Heart right ventricle (tissue), 16 donors: ENCODE measurements around the gene SAP30BP. TPM values are rescaled to one million over a fixed set of nuclear protein-coding genes. Genes with fewer than 3 reads are reported as not detected.

Experiments
- ATAC-seq, 8 donors: fragments of 200-7000 bp; cut with Tn5 transposase; one replicate each; pipeline ENCODE4 v1.9.1; 2020; ENCODE audit warnings: mild to moderate bottlenecking in 8 of 8, moderate library complexity in 8 of 8, moderate number of reproducible peaks in 1 of 8
- DNase-seq, 2 donors: peaks; one replicate each; pipeline ENCODE4 v3.0.0-alpha.2; 2020
- H3K27ac ChIP-seq, 10 donors: fragments of 200-600 bp; sonication (generic) in 2 of 10; one replicate each; pipeline versions ENCODE4 v1.5.0 to v1.8.0; 2020 to 2022; ENCODE audit warnings: mild to moderate bottlenecking in 3 of 10
- H3K27me3 ChIP-seq, 7 donors: fragments of 200-600 bp; one replicate each; pipeline ENCODE4 v1.8.0; 2021 to 2022; ENCODE audit warnings: mild to moderate bottlenecking in 2 of 7
- H3K36me3 ChIP-seq, 9 donors: fragments of 200-600 bp; sonication (generic) in 1 of 9; one replicate each; pipeline versions ENCODE4 v1.5.0 to v1.8.0; 2020 to 2022; ENCODE audit warnings: mild to moderate bottlenecking in 2 of 9
- H3K4me1 ChIP-seq, 9 donors: fragments of 200-600 bp; sonication (generic) in 1 of 9; one replicate each; pipeline versions ENCODE4 v1.5.0 to v1.8.0; 2020 to 2022; ENCODE audit warnings: mild to moderate bottlenecking in 4 of 9
- H3K4me3 ChIP-seq, 10 donors: fragments of 200-600 bp; sonication (generic) in 2 of 10; one replicate each; pipeline versions ENCODE4 v1.5.0 to v1.8.0; 2020 to 2022; ENCODE audit warnings: mild to moderate bottlenecking in 7 of 10, moderate library complexity in 2 of 10
- H3K9me3 ChIP-seq, 11 donors: fragments of 200-600 bp in 10 of 11; sonication (generic) in 2 of 11; one replicate each; pipeline versions ENCODE4 v1.5.0 to v1.8.0; 2013 to 2022; ENCODE audit warnings: mild to moderate bottlenecking in 2 of 11, control low read depth in 1 of 11, moderate library complexity in 1 of 11
- WGBS, 2 donors: extraction: QIAGEN DNeasy Blood & Tissue Kit; methylation state at CpG; one replicate each; pipeline ENCODE4 v1.1.7; 2013; ENCODE audit warnings: inconsistent platforms in 1 of 2; 5-methylcytosine and 5-hydroxymethylcytosine counted together
- intact Hi-C, 10 donors: fragments of 100-400 bp; cut with DNase I; formaldehyde crosslinking; loops; one replicate each; pipeline versions ENCODE4 v1.11.1 to v1.14.2; 2022
- polyA plus RNA-seq, 2 donors: library from polyadenylated mRNA; stranded (reverse); fragments of 200-250 nt; gene quantifications; one replicate each; pipeline ENCODE4 v1.2.3, GENCODE V29; 2013
- total RNA-seq, 10 donors: library from RNA; stranded (reverse); fragmentation: NEBNext Ultra II Directional in 3 of 10; extraction: Animal tissue kit (Norgen Biotek cat#: 25700) in 3 of 10; gene quantifications; one replicate each; pipeline versions ENCODE4 v1.2.1 to v1.2.4, GENCODE V29; 2021 to 2023
- TF ChIP-seq, protein P1 (sequence below), 9 donors: fragments of 200-600 bp; sonication (generic) in 2 of 9; IDR thresholded peaks; one replicate each; pipeline versions ENCODE4 v1.5.0 to v1.8.0; 2021 to 2022; ENCODE audit warnings: antibody characterized with exemption in 9 of 9, mild to moderate bottlenecking in 5 of 9, moderate library complexity in 1 of 9
- donor health status: Arrhythmogenic right ventricular cardiomyopathy.
- donor health status: ischemic (EF 13 %, LVEDD 7.1; RV severe dilation, severe dysfunction).
- donor health status: healthy with polysubstance abuse.
- donor health status: DM: no; HTN: yes; CAD: no.
- donor health status: DM: no; HTN: no; CAD: no.
- donor health status: ischemic (EF 25% LVEDD 6.9; RV normal size, moderate dysfunction).
- donor health status: ischemic (EF 25% LVEDD 5.7; RV mildly dilated, moderate dysfunction).
- donor health status: healthy.
- donor health status: DM: yes; HTN: yes; CAD: no.
- donor health status: Ischemic cardiomyopathy.
- donor health status: ischemic (EF 35%, LVEDD 5.7; RV mildly dilated, moderate dysfunction).
- donor health status: nonischemic (EF 11% LVEDD 7.7; RV severe dilation, severe dysfunction).
- donor health status: DM: yes; HTN: yes; CAD: no.
- donor health status: PGD.
- donor health status: ischemic (EF 29% LVEDD 5.4; RV normal size, mild dysfunction).
- donor health status: nonischemic (EF 23%, LVEDD 6.1; RV moderate dilation, normal function).

The SAP30BP gene
- total and polyA plus RNA-seq, 12 donors, result 41.7 to 115 (median 56.0) TPM

DNA sequence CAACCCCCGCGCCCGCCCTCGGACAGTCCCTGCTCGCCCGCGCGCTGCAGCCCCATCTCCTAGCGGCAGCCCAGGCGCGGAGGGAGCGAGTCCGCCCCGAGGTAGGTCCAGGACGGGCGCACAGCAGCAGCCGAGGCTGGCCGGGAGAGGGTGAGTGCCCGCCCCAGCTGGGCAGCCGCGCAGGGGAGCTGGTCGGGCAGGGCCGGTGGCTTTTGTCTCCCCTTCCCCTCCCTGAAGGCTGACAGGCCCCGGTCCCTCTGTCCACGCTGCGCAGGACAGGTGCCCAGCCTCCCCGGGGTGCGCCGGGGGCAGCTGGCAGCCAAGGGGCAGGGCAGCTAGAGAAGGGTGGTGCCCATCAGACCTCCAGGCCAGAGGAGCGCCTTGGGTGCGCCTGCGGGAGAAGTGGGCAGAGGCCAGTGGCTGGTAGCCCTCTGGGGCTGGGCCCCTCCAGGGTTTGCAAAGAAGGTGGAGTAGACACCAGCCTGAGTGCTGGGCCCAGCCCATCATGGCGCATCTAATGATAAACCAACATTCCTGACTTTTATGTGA lies 54.4 kb downstream of the SAP30BP start:
- peak overlapping the region in 9 of 10 donors; percentile 33 to 79 (median 61) for H3K27ac ChIP-seq
- ATAC-seq, result peak in 5 of 8 donors; percentile 5 to 39 (median 11)

DNA sequence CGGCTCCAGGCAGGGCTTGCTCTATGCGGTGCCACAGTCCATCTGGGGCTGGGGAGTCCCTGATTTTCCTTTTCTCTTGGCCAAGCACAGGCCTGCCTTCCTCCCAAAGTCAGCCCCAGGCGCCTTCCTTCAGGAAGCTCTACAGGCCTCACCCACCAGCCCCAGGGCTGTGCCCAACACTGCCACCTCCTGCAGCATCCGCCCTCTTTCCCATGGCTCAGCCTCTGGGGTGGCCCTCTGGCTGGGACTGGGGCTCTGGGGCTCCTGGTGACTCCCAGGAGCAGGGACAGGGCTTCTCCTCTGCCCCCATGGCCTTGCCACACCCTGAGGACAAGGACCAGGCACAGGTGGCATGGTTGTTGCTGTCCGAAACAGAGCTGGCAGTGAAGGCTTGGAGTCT lies 54.9 kb downstream of the SAP30BP start:
- H3K27me3 ChIP-seq, result peaks cover 6 to 45% (median 24%) of the 10 kb centered on the region in 7 donors
- ATAC-seq (peak in 6 of 8 donors; percentile 29 to 50 (median 46)), DNase-seq (no peak)
- H3K4me1 ChIP-seq, result peaks cover 0 to 26% (median 10%) of the 10 kb centered on the region in 9 donors
- H3K36me3 ChIP-seq, result peaks cover 0 to 13% (median 0%) of the 10 kb centered on the region in 9 donors
- intact Hi-C loops, result loop anchor here in 1 of 10 donors (5.0 kb wide), 1 partner anchor 35 kb away; no protein-coding TSS in a partner anchor
- TF ChIP-seq, protein P1, sequence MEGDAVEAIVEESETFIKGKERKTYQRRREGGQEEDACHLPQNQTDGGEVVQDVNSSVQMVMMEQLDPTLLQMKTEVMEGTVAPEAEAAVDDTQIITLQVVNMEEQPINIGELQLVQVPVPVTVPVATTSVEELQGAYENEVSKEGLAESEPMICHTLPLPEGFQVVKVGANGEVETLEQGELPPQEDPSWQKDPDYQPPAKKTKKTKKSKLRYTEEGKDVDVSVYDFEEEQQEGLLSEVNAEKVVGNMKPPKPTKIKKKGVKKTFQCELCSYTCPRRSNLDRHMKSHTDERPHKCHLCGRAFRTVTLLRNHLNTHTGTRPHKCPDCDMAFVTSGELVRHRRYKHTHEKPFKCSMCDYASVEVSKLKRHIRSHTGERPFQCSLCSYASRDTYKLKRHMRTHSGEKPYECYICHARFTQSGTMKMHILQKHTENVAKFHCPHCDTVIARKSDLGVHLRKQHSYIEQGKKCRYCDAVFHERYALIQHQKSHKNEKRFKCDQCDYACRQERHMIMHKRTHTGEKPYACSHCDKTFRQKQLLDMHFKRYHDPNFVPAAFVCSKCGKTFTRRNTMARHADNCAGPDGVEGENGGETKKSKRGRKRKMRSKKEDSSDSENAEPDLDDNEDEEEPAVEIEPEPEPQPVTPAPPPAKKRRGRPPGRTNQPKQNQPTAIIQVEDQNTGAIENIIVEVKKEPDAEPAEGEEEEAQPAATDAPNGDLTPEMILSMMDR (IDR thresholded peaks at IDR 0.05), result no peak
- no peaks in the 10 kb centered on the region for H3K9me3 ChIP-seq
- 86 to 88% methylated on average over 5 of the region's 5 CpGs for WGBS, 2 donors
- peak overlapping the region in 8 of 10 donors; percentile 20 to 79 (median 62) for H3K27ac ChIP-seq
- peak overlapping the region; percentile 6 to 55 (median 52) for H3K4me3 ChIP-seq

More for the DNA sequence above, 54.4 kb downstream of the SAP30BP start:
- Histone ChIP-seq H3K9me3 (no peaks in the 10 kb centered on the region), H3K36me3 (peaks cover 0 to 12% (median 0%) of the 10 kb centered on the region in 9 donors), H3K4me3 (peak overlapping the region; percentile 10 to 55 (median 52)), H3K4me1 (peaks cover 0 to 26% (median 10%) of the 10 kb centered on the region in 9 donors), H3K27me3 (peaks cover 6 to 45% (median 24%) of the 10 kb centered on the region in 7 donors)
- 20 to 30% methylated on average over 28 to 33 of the region's 33 CpGs for WGBS, 2 donors
- TF ChIP-seq, protein P1 (IDR thresholded peaks at IDR 0.05), result no peak
- intact Hi-C loops, result loop anchor here in 1 of 10 donors (5.0 kb wide), 1 partner anchor 34 kb away; no protein-coding TSS in a partner anchor
- no peak for DNase-seq

DNA sequence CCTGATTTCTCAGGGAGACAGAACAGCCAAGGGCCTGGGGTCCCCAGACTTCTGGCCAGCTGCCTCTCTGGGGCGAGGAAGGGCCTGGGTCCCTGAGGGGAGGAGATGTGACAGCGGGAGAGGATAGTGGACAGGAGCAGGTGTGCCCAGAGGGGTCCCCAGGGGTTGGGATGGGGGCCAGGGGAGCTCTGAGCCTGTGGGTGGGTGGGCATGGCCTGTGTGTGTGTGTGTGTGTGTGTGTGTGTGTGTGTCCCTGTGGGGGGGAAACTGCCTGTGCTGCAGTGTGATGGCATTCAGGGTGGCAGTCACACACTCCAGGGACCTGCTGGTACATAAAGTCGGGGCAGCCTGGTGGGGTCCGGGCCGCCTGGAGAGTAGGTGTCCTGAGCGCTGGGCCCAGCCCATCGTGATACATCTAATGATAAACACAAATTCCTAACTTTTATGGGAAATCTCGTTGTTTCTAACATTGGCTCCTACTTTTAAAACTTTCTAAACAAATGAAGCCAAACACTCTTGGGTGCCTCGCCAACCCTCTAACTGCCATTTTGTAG lies 55.5 kb downstream of the SAP30BP start:
- 92 to 94% methylated on average over 9 of the region's 9 CpGs for WGBS, 2 donors
- peak overlapping the region in 9 of 10 donors; percentile 6 to 55 (median 53) for H3K4me3 ChIP-seq

More for the DNA sequence above, 55.5 kb downstream of the SAP30BP start:
- ATAC-seq (no peak), DNase-seq (no peak)
- peak overlapping the region in 9 of 10 donors; percentile 20 to 79 (median 61) for H3K27ac ChIP-seq
- no peaks in the 10 kb centered on the region for H3K9me3 ChIP-seq
- peaks cover 0 to 13% (median 0%) of the 10 kb centered on the region in 9 donors for H3K36me3 ChIP-seq
- TF ChIP-seq, protein P1 (IDR thresholded peaks at IDR 0.05), result no peak
- H3K4me1 ChIP-seq, result peaks cover 0 to 26% (median 10%) of the 10 kb centered on the region in 9 donors
- peaks cover 6 to 44% (median 24%) of the 10 kb centered on the region in 7 donors for H3K27me3 ChIP-seq
- intact Hi-C loops, result loop anchor here in 1 of 10 donors (5.0 kb wide), 1 partner anchor 35 kb away; no protein-coding TSS in a partner anchor
